SU-DHL-6 (cell line): ENCODE data around the gene NDUFA8.

Experiments used
- EZH2phosphoT487 ChIP-seq: fragments of 200-600 bp; sonication (generic), shearing (Covaris generic); conservative IDR thresholded peaks from 2 replicates; pipeline ENCODE4 v1.6.1; 2018; ENCODE audit warnings: mild to moderate bottlenecking, antibody characterized with exemption, low read length, moderate library complexity, mixed read lengths
- TF ChIP-seq, protein P1 (sequence below): fragments of 200-600 bp; sonication (generic); IDR thresholded peaks from one replicate; pipeline ENCODE4 v1.5.1; 2017; ENCODE audit warnings: antibody characterized with exemption, mild to moderate bottlenecking, low read length, moderate library complexity; ENCODE audit not compliant: insufficient read depth, poor library complexity, severe bottlenecking

DNA sequence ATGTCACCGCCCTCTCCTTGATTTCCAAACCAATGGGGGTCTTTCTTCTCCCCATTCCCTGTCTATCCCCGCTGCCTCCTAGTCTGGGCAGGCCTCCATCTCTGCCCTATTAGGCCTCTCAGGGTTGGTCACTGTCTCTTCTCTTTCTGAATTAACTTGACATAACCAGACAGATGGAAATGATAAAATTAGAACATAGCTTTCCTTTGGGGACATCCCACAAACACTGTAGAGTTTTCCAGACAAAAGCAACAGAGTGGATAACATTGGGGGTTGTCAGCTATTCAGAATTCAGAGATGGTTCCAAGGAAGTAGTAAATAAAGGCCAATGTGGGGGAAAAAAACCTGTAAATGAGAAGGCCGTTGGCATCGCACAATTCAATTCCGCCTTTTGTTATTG lies 44.5 kb upstream of the NDUFA8 start:
- TF ChIP-seq, protein P1, sequence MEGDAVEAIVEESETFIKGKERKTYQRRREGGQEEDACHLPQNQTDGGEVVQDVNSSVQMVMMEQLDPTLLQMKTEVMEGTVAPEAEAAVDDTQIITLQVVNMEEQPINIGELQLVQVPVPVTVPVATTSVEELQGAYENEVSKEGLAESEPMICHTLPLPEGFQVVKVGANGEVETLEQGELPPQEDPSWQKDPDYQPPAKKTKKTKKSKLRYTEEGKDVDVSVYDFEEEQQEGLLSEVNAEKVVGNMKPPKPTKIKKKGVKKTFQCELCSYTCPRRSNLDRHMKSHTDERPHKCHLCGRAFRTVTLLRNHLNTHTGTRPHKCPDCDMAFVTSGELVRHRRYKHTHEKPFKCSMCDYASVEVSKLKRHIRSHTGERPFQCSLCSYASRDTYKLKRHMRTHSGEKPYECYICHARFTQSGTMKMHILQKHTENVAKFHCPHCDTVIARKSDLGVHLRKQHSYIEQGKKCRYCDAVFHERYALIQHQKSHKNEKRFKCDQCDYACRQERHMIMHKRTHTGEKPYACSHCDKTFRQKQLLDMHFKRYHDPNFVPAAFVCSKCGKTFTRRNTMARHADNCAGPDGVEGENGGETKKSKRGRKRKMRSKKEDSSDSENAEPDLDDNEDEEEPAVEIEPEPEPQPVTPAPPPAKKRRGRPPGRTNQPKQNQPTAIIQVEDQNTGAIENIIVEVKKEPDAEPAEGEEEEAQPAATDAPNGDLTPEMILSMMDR: no peak
- TF ChIP-seq EZH2phosphoT487: no peak
